ENCODE results near the gene RPL12. TPM values are rescaled to one million over a fixed set of nuclear protein-coding genes. Genes with fewer than 3 reads are reported as not detected.

Gene RPL12
- polyA plus RNA-seq, 2 of the 4 experiments (the other 2 are of a cell fraction): 2,198 to 2,384 TPM

GRCh38 chr9:127399736-127400269, 51.4 kb downstream of the RPL12 start:
- Histone ChIP-seq H3K4me1 (peaks cover 6% of the 10 kb centered on the region; the same call in 1 of the 3 replicates), H3K4me2 (no peak overlapping the region), H3K27ac (no peak overlapping the region), H3K4me3 (no peak overlapping the region), H3K9me3 (no peaks in the 10 kb centered on the region)
- no peak for ATAC-seq
- POLR2A ChIA-PET: no interaction called here
- TF ChIP-seq EHF (CRISPR knock-in tag; IDR thresholded peaks at IDR 0.05): no peak
- TF ChIP-seq RNF2 (IDR thresholded peaks at IDR 0.05; ENCODE audit: borderline replicate concordance, low read depth): no peak
- TF ChIP-seq MAFK (IDR thresholded peaks at IDR 0.05; ENCODE audit: partially characterized antibody): no peak
- no peak for TF ChIP-seq MYC (IDR thresholded peaks at IDR 0.05; ENCODE audit: borderline replicate concordance, low read length)
- TF ChIP-seq HDAC2 (IDR thresholded peaks at IDR 0.05): no peak
- no peak for TF ChIP-seq RAD21 (conservative IDR thresholded peaks at IDR 0.05 in 1 of 2, IDR thresholded peaks at IDR 0.05 in 1 of 2)
- no peak for TF ChIP-seq ZC3H11A (IDR thresholded peaks at IDR 0.05)
- TF ChIP-seq TFCP2L1 (CRISPR knock-in tag; IDR thresholded peaks at IDR 0.05): no peak
- TF ChIP-seq NFE2L2 (conservative IDR thresholded peaks at IDR 0.05; ENCODE audit: low read length): no peak
- TF ChIP-seq HMGXB4 (CRISPR knock-in tag; IDR thresholded peaks at IDR 0.05; ENCODE audit: borderline replicate concordance): no peak
- no peak for TF ChIP-seq FOXS1 (CRISPR knock-in tag; IDR thresholded peaks at IDR 0.05)
- TF ChIP-seq EP300 (IDR thresholded peaks at IDR 0.05): no peak
- no peak for TF ChIP-seq TP53 (CRISPR knock-in tag; IDR thresholded peaks at IDR 0.05)
- TF ChIP-seq, protein P1, sequence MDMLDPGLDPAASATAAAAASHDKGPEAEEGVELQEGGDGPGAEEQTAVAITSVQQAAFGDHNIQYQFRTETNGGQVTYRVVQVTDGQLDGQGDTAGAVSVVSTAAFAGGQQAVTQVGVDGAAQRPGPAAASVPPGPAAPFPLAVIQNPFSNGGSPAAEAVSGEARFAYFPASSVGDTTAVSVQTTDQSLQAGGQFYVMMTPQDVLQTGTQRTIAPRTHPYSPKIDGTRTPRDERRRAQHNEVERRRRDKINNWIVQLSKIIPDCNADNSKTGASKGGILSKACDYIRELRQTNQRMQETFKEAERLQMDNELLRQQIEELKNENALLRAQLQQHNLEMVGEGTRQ (IDR thresholded peaks at IDR 0.05): no peak
- TF ChIP-seq CHD4 (IDR thresholded peaks at IDR 0.05; ENCODE audit: borderline replicate concordance): no peak
- no peak for TF ChIP-seq REST (IDR thresholded peaks at IDR 0.05)
- TF ChIP-seq, protein P2, sequence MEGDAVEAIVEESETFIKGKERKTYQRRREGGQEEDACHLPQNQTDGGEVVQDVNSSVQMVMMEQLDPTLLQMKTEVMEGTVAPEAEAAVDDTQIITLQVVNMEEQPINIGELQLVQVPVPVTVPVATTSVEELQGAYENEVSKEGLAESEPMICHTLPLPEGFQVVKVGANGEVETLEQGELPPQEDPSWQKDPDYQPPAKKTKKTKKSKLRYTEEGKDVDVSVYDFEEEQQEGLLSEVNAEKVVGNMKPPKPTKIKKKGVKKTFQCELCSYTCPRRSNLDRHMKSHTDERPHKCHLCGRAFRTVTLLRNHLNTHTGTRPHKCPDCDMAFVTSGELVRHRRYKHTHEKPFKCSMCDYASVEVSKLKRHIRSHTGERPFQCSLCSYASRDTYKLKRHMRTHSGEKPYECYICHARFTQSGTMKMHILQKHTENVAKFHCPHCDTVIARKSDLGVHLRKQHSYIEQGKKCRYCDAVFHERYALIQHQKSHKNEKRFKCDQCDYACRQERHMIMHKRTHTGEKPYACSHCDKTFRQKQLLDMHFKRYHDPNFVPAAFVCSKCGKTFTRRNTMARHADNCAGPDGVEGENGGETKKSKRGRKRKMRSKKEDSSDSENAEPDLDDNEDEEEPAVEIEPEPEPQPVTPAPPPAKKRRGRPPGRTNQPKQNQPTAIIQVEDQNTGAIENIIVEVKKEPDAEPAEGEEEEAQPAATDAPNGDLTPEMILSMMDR (IDR thresholded peaks at IDR 0.05): no peak
- no peak for TF ChIP-seq SREBF2 (IDR thresholded peaks at IDR 0.05)
- CTCF ChIA-PET: interaction anchor here (0.7 to 6.6 kb wide), 12 partner anchors 14 to 459 kb away, joined by 3 to 33 read pairs (median 8); partner anchors contain the start of gene ZNF79
- no peak for DNase-seq (ENCODE audit: low read depth in 1 of 2, low spot score in 1 of 2)
- FAIRE-seq: no peak
- WGBS (ENCODE audit: missing lambda C conversion rate): 94% methylated on average over 14 of the region's 14 CpGs

All from A549 (cell line).